COLO829 (cell line): ENCODE measurements around the gene TAF8.

ENCODE experiments used
- DNase-seq: peaks from one replicate; pipeline ENCODE4 v3.0.0; 2012; ENCODE audit warnings: low spot score

The TAF8 gene

GRCh38 chr6:42124223-42124836, 74.0 kb downstream of the TAF8 start:
- no peak for DNase-seq

- no peak for DNase-seq
Measured at GRCh38 chr6:42125231-42125630, 74.9 kb downstream of the TAF8 start.

GRCh38 chr6:42125663-42126062, 75.3 kb downstream of the TAF8 start:
- DNase-seq, result no peak

- DNase-seq, result no peak
Measured at GRCh38 chr6:42128460-42129359, 78.4 kb downstream of the TAF8 start.

- DNase-seq, result no peak
Measured at GRCh38 chr6:42129360-42129676, 79.0 kb downstream of the TAF8 start.

GRCh38 chr6:42131531-42131930, 81.2 kb downstream of the TAF8 start:
- DNase-seq, result peak; percentile 75

GRCh38 chr6:42133926-42134325, 83.6 kb downstream of the TAF8 start:
- no peak for DNase-seq

GRCh38 chr6:42135161-42135560, 84.8 kb downstream of the TAF8 start:
- no peak for DNase-seq

- no peak for DNase-seq
Measured at GRCh38 chr6:42135722-42136121, 85.4 kb downstream of the TAF8 start.

- DNase-seq, result peak; percentile 47
Measured at GRCh38 chr6:42136508-42137193, 86.3 kb downstream of the TAF8 start.
